Omental fat pad (tissue), 4 donors: ENCODE results near the gene DRD2. TPM values are rescaled to one million over a fixed set of nuclear protein-coding genes. Genes with fewer than 3 reads are reported as not detected.

Experiments used
- ATAC-seq: fragments of 150-250 bp; one replicate; pipeline ENCODE4 v1.9.1; 2016; ENCODE audit warnings: mild to moderate bottlenecking, moderate library complexity; ENCODE audit not compliant: low FRiP score
- DNase-seq: peaks from one replicate; pipeline ENCODE4 v3.0.0-alpha.2; 2019; ENCODE audit warnings: low spot score
- total RNA-seq, 4 donors: library from RNA; depleted of rRNA; stranded (reverse); fragments of >200 nt; gene quantifications; one replicate each; pipeline ENCODE4 v1.1.0, GENCODE V29; 2016
- TF ChIP-seq, protein P1 (sequence below), 3 donors: fragments of 450-650 bp; IDR thresholded peaks; one replicate each; pipeline ENCODE4 v1.5.1; 2016 to 2017; ENCODE audit warnings: antibody characterized with exemption in 3 of 3, mild to moderate bottlenecking in 3 of 3, moderate library complexity in 2 of 3

Gene DRD2
- total RNA-seq, 4 donors from 2014 or later: 0.28 TPM; not detected in 3

DNA sequence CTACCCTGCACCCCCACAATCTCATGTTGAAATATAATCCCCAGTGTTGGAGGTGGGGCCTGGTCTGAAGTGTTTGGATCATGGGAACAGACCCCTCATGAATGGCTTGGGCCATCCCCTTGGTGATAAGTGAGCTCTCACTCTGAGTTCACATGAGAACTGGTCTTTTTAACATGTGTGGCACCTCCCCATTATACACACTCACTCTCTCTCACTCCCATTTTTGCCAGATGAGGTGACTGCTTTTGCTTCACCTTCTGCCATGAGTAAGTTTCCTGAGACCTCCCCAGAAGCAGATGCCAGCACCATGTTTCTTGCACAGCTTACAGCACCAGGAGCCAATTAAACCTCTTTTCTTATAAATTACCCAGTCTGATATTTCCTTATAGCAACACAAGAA lies 32.1 kb upstream of the DRD2 start:
- DNase-seq: no peak
- TF ChIP-seq, protein P1, sequence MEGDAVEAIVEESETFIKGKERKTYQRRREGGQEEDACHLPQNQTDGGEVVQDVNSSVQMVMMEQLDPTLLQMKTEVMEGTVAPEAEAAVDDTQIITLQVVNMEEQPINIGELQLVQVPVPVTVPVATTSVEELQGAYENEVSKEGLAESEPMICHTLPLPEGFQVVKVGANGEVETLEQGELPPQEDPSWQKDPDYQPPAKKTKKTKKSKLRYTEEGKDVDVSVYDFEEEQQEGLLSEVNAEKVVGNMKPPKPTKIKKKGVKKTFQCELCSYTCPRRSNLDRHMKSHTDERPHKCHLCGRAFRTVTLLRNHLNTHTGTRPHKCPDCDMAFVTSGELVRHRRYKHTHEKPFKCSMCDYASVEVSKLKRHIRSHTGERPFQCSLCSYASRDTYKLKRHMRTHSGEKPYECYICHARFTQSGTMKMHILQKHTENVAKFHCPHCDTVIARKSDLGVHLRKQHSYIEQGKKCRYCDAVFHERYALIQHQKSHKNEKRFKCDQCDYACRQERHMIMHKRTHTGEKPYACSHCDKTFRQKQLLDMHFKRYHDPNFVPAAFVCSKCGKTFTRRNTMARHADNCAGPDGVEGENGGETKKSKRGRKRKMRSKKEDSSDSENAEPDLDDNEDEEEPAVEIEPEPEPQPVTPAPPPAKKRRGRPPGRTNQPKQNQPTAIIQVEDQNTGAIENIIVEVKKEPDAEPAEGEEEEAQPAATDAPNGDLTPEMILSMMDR (IDR thresholded peaks at IDR 0.05): no peak
- ATAC-seq: no peak

DNA sequence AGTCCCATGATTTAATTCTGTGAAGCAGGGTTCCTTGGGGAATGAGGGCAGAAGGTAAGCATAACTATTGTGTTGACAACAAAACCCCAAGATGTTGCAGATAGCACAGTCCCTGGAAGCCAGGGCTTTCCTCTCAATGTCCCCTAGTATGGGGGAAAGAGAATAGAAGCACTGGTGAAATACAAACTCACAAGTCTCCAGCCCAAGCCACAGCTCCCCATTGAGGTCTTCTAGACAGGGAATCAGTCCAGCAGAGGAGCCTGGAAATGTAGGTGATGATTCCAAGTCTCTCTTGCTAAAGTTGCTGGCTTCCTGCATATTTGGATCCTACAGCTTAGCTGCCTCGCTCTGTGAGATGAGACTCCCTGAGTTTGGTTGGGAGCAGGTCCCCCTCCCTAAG lies 31.7 kb upstream of the DRD2 start:
- ATAC-seq (no peak), DNase-seq (no peak)
- TF ChIP-seq, protein P1 (IDR thresholded peaks at IDR 0.05): no peak

DNA sequence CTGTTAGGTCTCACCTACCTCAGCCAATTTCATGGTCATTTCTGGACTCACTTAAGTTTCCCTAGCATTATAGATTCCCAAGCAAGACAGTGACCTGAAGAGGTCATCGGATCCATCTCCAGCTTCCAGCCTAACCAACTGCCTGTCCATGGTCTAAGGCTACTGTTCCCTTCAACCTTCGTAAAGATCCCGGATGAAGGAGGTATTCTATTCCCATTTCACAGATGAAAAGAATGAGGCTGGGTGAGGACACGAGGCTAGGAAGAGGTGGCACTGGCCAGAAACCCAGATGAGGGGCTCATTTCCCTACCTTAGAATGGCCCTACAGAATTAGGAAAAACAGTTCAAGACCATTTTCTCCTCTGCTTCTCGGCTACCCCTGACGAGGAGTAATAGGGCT lies 31.3 kb upstream of the DRD2 start:
- TF ChIP-seq, protein P1 (IDR thresholded peaks at IDR 0.05): no peak
- no peak for DNase-seq
- ATAC-seq: no peak

DNA sequence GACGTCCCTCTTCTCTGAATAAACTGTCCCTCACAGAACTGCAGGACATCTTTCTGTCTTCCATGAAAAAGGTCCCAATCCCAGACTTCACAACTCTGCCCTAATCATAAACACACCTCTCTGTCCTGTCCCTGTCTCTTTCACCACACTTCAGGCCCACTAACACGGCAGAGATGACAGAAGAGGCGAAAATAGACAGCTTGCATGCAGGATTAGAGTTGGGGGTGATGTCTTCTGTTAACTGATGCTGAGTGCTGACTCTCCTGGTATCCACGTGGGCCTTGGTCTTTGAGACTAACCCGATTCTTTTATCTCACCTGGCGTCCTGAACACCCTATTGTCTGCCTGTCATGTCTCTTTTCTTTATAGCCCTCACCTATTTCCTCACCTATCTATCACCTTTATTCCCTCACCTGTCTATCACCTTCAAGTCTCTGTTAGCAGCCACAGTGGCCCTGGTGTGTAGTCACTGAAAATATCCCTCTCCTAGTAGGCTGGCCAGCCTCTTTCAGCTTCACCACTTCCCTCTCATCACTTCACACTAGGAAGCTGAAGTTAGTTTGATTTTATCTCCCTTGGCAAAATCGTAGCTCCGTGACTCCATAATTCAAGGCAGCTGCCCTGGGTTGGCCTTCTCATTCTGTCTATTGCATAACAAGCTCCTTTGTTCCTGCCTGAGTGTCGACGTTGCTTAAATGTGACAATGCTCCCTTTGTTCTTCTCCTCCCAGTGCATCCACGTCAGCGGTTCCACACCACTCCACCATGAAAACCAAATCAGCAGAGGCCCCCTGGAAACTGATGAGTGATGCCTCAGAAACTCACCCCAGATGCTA lies 30.6 kb upstream of the DRD2 start:
- ATAC-seq (no peak), DNase-seq (no peak)

DNA sequence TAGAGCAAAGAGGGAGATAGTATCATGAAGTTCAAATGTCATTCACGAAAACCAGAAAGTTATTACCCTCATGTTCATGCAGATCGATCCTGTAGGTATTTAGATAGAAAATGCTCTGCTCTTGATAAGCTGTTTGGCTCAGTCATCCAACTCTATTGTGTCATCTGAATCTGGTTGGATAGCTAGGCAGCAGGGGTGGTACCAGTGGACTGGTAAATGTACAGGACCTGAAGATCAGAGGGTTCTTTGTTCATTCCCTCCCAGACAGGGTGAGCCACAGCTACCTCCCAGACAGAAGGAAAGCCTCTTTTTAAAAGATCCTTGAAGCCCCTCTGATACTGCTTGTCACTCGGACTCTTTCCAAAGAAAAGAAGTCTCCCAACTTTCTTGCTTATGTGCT lies 29.8 kb upstream of the DRD2 start:
- TF ChIP-seq, protein P1 (IDR thresholded peaks at IDR 0.05): no peak
- ATAC-seq (no peak), DNase-seq (no peak)

More for the DNA sequence above, 30.6 kb upstream of the DRD2 start:
- TF ChIP-seq, protein P1 (IDR thresholded peaks at IDR 0.05): no peak

DNA sequence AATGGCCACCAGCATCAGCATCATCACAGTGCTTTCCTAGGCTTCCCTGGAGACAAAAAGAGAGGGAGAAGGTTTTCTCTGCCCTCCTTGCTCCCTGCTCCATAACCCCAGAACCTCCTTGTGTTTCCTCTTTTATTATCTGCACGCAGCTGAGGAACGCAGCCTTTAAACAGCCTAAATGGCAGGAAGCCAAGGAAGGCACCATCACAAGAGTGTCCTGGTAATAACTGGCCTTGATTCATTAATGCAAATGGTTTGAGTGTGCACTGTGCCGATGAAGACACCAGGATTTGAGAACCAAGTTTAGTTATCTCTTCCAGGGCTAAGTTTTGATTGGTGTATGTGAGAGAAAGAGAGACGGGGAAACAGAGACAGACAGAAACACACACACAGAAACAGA lies 29.4 kb upstream of the DRD2 start:
- DNase-seq (no peak), ATAC-seq (no peak)
- TF ChIP-seq, protein P1 (IDR thresholded peaks at IDR 0.05): no peak

DNA sequence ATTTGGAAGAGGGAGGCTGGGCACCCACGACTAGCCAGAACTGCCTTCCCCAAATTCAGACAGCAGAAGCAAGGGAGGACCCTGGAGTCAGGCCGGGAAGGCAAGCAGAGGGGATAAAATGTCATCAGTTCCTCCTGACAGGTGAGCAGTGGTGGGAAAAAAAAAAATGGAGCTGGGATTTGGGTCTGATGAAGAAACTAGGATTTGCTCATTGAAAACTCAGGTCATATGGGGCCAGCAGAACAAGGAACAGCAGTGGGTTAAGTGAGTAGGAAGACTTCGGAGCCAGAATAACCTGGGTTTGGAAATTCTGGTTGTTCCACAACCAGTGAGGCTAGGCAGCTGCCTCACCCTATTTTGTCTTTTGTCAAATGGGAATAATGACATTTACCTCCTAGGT lies 28.9 kb upstream of the DRD2 start:
- no peak for ATAC-seq
- no peak for DNase-seq
- TF ChIP-seq, protein P1 (IDR thresholded peaks at IDR 0.05): no peak
